Left lobe of liver (tissue), 2 donors: ENCODE measurements around the gene RASSF8. TPM values are rescaled to one million over a fixed set of nuclear protein-coding genes. Genes with fewer than 3 reads are reported as not detected.

ENCODE experiments used
- ATAC-seq: fragments of 200-7000 bp; cut with Tn5 transposase; one replicate; pipeline ENCODE4 v1.9.1; 2020; ENCODE audit warnings: mild to moderate bottlenecking, moderate library complexity
- DNase-seq: peaks from one replicate; pipeline ENCODE4 v3.0.0-alpha.2; 2020; ENCODE audit warnings: low spot score
- total RNA-seq: library from RNA; stranded (reverse); gene quantifications from one replicate; pipeline ENCODE4 v1.2.1, GENCODE V29; 2021
- donor health status: DM: no; HTN: no; CAD: no; lungs with moderate emphysema.
- donor health status: DM: no; HTN: yes; CAD: no.

RASSF8 gene
- total RNA-seq, 1 donor from 2014 or later, result 9.0 TPM

DNA sequence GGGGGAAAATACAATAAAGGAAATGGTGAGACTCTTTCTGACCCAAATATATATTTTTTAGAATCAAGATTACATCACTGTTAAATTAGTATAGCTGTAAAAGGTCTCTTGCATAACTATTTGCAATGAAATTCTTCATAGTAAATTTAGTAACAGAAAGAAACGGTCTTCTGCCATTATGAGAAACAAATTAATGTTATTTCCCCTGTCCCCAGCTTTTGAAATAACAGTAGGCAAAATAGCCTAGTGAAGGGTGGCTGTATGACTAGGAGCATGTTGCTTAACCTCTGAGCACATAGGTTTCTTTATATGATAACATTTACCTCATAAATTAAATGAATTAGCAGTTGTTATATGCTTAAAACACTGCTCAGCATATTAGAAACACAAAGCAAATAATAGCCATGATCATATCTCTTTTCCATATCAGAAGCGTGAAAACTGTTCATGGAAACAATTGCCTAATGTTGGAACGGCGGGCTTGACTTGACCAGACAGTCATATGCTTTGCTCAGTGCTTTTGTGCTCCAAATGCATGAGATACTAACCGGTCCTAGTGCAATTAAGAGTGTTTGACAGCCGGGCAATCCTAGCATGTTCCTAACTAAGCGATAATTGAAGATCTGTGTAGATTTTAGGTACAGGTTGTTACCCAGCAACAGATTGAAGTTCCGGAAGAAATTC, 142.3 kb downstream of the RASSF8 start:
- DNase-seq, result no peak
- no peak for ATAC-seq

DNA sequence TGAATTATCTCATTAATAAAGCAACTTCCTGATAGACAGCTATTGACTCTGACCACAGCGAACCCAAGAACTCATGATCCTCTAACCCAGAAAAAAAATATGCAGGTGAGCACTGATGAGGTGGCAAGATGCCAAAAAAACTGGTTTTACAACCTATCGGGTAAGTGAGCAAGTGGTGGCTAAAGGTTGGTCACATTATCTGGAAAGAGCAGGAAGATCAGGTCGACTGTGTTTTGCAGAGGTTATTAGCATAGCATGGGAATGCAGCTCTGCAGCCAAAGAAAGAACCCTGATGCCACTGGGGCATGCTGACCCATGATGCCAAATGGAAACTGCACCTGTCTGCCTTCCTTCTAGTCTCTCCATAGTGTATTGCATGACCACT, 142.9 kb downstream of the RASSF8 start:
- no peak for DNase-seq

DNA sequence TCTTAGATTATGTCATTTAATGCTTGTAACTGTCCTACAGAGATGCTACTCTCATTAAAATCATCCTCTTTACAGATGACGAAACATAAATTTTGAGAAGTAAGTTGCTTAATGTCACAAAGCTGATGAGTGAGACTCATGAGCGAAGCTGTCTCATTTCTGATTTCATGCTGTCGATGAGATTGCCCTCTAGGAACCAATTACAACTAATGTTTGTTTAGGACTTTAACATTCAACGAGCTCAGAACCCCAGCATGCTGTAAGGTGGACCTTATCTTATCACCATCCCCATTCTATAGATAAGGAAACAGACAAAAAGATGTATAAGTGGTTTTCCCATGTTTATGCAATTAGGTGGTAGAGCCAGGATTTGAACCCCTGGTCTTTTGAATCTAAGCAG, 143.3 kb downstream of the RASSF8 start:
- ATAC-seq (no peak), DNase-seq (no peak)

More for the DNA sequence above, 142.9 kb downstream of the RASSF8 start:
- ATAC-seq, result no peak

DNA sequence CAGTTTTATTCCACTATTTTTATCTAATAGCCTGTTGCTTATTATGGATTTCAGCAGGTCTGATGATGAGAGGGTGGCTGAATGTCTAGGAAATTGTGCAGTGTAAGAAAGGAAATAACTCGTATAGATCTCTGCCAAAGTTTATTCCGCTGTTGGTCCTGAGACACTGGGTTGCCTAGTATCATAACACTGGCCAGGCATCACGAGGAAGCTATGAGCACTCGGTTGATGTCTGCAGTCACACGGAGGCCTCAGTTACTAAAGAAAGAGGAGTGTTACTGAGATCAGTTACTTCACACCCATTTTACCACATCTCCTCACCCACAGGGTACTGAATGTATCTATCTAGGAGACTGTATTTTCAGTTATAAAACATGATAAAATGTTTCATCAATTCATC, 144.5 kb downstream of the RASSF8 start:
- ATAC-seq, result no peak
- no peak for DNase-seq

DNA sequence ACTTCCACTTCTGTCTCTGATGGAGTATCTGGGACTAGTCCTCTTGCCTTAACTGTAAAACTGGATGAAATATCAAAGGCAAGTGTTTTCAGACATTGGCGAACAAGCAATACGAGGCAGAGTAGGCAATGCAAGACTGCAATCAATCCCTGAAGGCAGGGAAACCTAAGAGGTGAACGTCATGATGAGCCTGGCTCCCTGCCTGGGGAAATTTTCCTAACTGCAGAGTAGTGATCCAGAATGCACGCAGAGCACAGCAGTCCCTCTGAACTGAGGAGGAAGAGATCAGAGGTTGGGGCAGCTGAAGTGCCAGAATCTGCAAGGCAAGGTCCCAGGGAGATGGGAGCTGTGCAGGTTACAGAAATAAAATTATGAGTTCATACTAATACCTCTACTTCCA, 147.9 kb downstream of the RASSF8 start:
- DNase-seq (no peak), ATAC-seq (no peak)

DNA sequence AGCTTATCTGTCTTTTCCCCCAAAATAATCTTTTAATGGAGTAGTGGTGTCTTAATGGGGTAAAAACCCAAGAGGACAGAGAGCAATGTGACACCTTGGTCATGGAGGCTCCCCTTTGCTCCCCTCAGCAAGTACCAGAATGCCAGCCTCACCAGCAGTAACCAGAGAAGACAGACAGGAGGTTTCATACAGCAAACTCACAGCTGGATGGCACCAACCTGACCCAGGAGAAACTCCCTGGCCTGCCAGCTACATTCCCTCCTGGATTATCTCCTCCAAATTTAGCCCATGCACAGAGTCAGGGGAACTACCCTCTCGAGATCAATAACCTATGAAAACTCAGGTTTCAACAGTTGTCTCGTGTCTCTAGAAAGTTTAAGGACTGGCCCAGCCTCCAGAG, 150.4 kb downstream of the RASSF8 start:
- ATAC-seq, result no peak
- no peak for DNase-seq

DNA sequence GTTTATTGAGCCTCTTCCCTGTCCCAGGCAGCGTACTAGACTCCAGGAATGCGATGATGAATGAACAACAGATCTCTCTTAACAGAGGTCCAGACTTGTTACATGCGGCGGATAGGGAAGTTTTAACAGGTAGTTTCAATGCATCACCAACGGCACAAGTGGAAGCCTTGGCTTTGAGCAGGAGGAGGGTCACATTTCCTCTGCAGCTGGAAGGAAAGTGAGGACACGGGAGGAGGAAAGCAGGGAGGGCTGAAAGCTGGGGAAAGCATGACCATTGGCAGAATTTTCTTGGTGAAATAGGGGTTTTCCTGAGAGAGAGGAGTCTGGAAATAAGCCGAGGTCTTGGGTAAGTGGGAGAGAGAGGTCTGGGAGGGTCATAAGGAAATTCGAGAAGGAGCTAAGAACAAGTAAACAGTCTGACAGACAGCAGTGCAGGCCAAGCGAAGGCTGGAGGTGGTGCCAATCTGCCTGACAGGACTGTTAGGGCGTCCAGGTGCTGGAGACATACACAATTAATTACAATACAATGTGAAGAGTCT, 150.9 kb downstream of the RASSF8 start:
- ATAC-seq, result no peak
- no peak for DNase-seq

DNA sequence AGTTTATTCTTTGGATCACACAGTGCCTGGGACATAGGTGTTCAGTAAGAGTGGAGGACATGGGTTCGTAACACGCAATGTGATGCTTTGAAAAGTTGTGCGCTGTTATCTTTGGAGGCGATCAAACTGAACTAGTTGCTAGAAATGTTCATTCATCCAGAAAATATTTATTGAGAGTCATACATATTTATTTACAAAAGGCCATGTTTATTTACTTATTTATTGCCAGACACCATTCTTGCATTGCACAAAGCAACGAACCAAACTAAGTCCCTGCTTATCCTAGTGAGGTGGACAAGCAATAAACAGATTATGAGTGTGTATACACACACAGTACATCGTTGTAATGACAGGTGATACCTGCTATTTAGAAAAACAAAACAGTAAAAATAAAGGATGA, 153.8 kb downstream of the RASSF8 start:
- ATAC-seq (no peak), DNase-seq (no peak)

DNA sequence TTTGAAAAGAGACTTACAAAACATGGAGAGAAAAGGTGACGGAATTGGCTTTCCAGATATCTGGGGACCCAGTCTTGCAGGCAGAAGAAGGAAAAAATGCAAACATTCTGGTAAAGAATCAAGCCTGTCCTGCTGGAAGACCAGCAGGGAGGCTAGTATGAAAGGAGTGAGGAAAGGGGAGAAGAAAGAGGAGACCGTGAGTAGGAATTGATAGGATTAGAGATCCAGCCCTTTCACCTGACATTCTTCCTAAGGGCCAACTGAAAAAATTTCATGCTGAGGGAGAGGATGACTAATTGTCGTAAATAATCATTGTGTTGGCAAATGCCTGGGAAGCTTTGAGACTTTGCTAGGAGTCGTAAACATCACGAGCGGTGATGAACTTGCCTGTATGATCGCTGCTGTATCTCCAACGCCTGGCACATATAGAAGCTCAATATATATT, 154.2 kb downstream of the RASSF8 start:
- no peak for DNase-seq

DNA sequence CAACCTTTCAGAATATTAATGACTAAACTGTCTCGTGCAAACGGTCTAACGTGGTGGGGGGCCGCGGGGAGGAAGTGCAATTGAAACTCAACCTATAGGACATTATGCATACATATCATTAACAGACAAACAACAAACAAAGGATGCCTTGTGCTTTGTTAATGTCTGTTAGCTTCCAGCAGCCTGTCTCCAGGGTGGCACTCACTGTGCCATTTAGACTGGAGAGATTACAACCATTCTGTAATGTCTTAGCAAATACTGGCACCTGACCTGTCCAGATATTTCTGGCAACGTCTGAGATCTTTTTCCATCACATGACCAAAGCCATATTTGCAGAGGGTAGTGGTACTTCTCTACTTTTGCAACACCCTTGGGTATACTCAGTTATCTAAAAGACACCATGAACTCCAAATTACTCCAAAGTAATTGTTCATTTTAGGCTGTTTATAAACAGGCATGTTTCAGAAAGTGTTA, 154.7 kb downstream of the RASSF8 start:
- DNase-seq (peak; percentile 54), ATAC-seq (peak; percentile 34)

More for the DNA sequence above, 154.2 kb downstream of the RASSF8 start:
- no peak for ATAC-seq

DNA sequence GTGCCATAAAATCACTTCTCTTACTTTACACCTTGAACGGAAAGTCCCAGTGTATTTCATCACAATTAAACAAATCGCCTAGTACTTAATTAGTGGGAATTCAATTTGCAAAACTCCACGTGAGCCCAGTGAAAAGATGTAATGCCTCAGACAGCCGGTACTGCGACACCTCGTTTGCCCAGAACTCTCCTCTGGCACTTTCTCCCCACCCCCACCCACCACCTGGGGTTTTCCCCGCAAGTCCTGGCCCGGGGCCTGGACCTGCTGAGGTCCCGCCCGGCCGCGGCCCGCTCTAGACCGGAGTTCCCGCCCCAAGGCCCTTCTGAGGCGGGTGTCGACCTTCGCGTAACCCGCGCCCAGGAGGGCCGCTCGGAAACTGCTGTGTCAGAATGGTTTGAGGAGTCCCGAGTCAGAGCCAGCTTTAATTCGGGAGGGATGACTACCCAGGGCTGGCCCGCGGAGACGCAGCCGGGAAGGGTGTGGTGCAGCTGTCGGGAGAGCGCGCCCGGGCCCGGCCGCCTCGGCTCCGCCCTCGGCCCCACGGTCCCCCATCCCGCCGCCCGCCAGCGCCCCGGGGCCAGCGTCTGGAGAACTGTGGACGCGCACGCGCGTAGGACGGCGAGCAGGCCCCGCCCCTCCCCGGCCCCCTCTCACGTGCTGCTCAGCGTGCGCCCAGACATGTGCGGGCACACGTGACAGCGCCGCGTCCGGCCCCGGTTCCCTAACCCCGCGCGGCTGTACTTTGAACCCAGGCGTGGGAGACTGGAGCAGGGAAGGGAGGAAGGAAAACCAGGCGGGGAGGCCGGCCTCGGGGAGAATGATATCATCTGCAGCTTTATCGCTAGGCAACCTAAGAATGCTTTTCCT, 155.6 kb downstream of the RASSF8 start:
- peak; percentile 90 for ATAC-seq
- DNase-seq, result peak; percentile 97

DNA sequence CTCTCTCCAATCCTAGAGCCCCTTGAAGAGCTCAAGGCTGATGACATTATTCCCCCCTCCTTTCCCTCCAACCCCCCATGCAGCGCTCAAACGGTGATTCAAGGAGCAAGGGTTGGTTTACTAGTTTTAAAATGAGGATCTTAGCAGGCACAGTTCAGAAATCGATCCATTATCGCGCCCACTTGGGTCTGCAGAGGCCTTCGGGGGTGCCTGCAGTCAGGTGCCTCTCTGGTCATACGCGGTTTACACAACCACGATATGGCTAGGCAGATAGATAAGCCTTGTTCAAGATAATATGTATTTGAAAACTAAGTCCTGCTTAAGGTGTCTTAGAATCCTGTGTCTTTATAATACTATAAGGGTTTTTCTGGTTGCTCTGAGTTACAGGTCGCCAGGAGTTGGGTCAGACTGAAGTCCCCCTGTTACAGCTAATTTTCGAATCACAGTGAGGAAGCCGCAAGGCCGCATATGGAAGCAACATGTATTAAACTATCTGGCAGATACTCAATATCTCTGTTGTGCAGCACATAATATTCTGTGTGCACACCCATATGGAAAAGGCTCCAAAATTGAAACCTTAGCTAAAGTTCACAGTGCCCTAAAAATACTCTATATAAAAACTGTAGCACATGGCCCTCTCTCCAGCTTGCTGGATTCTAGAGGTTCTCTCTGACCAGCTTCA, 156.4 kb downstream of the RASSF8 start:
- no peak for DNase-seq
- no peak for ATAC-seq

DNA sequence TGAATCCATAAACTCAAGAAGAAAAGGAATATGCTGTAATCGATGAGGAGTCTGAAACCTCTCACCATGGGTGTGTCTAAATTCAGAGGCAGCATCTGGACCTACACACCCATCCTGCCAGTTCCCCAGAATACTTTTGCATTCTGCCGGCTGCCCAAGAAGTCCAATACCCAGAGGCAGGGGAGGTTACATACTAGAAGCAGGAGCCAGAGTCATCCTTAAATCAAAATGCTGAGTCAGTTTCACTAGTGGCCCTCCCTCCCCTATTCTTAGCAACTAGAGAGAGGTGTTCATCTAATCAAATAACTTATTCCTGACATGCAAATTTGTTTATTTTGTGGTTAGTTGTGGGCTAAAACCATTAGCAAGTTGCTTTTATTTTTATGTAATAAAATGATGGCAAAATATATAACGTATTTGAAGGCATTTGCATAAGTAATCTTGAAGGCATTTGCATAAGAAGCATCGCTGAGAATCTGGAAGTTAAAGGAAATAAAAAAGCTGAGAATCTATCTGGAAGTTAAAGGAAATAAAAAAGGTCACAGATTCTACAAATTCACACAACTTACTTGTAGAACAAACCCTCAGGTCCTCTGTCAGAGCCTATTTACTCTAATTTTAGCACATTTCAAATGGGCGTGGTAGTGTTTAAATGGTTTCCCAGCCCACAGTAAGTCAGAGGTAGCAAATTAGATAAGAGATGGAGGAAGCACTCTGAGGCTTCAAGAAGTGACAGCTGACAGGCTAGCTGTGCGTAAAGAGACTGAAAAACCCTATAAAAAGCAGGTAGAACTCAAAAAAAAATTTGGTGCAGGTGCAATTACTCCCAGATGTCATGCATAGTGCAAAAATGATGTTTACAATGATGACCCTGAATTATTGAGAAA, 158.6 kb downstream of the RASSF8 start:
- ATAC-seq (no peak), DNase-seq (no peak)

DNA sequence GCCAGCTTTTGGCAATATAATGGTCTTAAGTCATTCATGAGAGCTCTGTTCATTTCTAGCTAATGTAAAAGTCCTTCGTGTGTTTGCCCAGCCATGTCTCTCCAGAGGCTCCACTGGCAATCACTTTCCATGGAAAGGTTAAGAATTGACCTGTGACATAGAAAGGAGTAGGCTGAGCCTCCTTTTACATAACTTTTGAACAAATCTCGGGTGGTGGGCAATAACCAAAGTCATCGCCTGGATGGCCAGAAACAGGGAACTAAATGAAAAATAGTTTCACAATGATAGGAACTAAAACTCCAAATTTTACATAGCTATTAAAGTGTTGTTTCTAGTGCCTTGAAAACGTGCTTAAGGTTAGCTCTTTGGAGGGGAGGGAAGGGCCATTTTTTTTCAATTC, 159.8 kb downstream of the RASSF8 start:
- ATAC-seq, result no peak

DNA sequence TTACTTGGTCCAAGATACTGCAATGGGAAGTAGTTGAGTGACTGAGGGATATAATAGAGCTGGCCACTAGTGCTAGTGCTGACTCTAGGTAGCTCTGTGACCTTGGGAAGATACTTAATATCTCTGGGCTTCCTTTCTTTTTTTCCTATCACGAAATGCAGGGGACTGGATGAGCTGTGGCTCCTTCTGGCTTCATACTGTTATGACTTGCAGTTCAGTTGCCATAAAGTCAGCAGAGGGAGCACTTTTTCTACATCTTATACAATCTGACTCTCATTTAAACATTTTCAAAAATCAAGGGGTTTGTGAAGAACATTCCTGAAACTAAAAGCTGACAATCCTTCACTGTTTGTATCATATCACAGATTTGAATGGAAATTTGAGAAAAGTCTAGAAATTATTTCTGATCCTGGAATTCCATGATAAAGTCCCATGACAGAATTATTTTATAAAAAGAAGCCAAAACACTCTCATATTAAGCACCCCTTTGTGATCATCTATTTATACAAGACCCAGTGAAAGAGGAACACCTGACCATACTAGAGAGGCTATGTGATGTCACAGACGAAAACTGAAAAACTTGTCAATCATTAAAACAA, 161.0 kb downstream of the RASSF8 start:
- ATAC-seq (peak; percentile 46), DNase-seq (no peak)

More for the DNA sequence above, 159.8 kb downstream of the RASSF8 start:
- DNase-seq, result no peak

DNA sequence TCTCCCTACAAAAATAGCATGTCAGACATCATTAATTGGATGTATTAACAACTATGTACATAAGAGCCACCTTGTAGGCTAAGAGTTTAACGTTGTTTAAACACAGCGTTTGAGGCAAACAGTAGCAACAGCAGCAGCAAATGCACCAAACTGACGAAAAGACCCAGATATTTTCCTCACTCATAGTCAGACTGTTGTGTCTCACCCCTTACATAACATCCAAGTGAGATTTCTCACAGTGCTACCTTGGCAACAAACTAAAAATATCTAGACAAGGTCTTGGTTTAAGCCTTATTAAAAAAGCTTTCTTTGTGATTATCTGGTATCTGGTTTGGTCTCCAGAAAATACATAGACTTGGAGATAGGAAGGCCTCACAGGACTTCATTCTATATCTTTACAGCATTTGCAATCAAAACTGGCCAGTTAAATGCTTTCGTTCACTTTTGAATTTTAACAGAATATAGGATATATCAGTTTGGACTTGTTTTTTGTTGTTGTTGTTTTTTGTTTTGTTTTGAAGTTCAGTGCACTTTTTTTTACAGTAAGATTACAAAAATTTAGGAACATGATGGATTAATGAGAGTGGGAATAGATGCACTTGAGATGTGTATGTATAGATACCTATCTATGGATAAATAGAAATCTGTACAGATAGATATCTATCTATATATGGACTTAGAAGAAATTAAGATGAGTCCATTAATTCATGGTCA, 162.2 kb downstream of the RASSF8 start:
- no peak for ATAC-seq
- DNase-seq, result no peak

DNA sequence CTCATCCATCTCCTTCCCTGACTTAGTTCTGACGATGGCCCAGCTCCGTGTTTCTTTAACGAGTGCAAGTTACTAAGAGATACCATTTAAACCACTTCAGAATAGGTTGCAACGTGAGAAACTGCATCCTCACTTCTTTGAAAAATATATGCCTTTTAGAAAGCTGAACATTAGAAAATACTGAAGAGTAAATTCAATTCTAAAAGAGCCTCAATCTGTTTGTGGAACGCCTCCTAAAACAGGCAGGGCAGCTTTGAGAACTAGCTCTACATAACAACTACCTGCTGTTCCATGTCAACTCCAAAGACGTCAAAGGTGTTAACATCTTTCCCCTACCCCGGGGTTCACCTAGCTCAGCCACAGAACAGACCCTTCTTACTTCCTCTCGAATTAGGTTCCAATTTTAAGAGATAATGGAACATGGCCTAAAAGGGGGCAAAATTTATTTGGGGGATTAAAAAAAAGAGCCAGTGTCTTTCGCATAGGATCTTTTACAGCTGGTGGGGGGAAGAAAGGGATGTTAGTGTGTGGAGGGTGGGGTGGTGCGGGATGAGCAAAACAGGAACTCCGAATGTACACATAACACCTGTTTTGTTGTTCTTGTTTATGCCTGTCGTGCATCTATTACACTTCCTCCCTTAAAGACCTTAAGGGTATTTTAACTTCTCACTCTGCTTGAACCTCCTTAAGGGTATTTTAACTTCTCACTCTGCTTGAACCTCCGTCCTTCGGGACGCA, 163.0 kb downstream of the RASSF8 start:
- DNase-seq (no peak), ATAC-seq (no peak)

DNA sequence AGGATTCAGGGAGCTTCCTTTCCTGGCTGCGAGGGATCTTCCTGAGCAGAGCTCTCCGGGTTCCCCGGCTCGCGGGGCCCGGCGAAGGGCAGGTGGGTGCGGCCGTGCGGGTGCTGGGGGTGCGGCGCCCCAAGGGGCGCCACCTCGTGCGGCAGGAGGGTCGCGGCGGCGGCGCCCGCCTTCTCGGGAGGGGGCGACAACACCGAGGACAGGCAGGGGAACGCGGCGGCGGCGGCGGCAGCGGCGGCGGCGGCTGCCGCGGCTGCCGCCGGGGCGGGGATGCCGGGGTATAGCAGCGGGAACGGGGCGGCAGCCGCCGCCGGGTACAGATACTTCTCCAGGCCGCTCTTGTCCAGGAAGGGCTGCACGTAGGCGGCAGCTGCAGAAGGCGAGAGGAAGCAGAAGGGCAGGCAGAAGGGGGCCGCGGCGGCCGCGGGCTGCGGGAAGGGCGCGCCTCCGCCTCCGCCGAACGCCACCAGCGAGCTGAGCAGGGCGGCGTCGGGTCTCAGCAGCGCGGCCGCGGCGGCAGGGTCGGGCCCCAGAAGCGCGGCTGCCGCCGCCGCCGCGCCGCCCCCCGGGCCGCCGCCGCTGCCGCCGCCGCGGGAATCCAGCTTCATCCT, 163.7 kb downstream of the RASSF8 start:
- peak; percentile 13 for ATAC-seq
- no peak for DNase-seq
